HG02759 (cell line): ENCODE measurements around the gene PRM2.
"Not testable (repeated sequence)": the region's sequence is repeated elsewhere in the genome, so short reads cannot be mapped to it uniquely, and the experiment has no call there.

Experiments
- ATAC-seq: cut with Tn5 transposase; IDR thresholded peaks from one replicate; pipeline ENCODE4 v1.9.1; 2021; ENCODE audit warnings: mild to moderate bottlenecking, moderate library complexity; ENCODE audit not compliant: unreplicated experiment

Gene PRM2

DNA sequence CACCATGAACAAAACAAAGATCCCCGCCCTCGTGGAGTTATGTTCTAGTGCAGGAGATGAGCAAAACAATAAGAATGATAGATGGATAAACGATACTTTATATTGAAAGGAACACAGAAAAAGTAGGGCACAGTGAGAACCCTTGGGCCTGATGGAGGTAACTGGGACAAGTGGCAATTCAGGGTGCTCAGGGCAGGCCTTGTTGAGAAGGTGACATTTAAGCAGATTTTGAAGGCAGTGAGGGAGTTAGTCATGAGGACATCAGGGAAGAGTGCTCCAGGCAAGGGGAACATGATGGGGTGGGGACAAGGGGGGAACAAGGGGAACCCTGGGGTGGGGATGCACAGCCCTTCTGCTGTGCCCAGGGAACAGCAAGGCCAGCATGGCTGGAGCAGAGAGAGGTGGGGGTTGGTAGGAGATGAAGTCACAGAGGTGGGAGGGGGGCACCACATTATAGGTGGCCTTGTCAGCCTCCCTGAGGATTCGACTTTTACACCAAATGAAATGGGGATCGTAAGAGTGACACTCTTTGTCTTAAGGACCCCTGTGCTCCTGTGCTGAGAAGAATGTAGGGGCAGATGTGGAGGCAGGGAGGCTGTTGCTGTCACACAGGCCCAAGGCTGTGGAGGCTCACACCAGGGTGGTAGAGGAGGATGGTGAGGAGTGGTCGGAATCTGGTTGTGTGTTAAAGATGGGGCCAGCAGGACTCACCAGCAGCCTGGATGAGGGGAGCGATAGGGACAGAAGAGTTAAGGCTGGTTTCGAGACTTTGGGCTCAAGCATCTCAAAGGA lies 14.0 kb upstream of the PRM2 start:
- no peak for ATAC-seq

DNA sequence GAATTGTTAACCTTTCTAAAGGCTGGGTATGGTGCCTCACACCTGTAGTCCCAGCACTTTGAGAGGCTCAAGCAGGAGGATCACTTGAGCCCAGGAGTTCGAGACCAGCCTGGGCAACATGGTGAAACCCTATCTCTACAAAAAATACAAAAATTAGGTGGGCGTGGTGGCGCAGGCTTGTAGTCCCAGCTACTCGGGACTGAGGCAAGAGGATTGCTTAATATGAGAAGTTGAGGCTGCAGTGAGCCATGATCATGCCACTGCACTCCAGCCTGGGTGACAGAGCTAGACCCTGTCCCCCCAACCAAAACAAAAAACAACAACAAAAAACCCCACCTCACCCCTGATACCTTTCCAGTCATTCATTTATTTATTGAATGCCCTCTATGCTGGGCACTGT lies 13.4 kb upstream of the PRM2 start:
- not testable (repeated sequence) for ATAC-seq

DNA sequence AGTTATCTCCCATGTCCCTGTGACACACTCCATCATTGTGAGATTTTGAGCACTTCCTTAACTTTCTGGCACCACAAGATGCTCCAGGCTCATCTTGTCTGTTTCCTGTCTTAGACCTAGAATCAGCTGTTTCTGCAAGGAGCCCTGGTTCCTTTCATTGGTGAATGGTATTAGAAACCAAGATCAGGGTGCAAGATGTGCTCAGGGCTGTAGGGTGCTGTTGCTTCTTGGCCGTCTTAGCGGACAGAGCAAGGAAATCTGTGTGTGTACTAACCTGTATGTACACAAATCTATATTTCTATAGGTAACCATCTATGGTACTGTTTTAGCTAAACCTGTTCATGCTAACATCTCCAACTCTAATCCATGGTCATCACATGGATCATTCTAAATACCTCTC lies 12.9 kb upstream of the PRM2 start:
- ATAC-seq: no peak

DNA sequence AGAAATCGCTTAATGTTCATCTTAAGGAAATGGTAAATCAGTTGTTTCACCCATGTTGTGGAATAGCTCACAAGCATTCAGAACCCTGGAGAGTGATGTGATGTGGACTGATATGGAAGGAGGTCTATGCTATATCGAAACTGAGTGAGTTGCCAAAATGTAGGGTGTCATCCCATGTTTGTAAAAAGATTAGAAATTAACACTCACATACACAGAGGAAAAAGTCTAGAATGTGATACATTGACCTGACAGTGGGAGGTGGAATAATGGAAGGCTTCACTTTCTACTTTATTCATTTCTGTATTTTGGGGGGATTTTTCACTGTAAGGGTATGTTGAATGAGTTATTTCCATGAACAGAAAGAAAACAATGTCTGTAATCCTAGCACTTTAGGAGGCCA lies 9.6 kb upstream of the PRM2 start:
- no peak for ATAC-seq

DNA sequence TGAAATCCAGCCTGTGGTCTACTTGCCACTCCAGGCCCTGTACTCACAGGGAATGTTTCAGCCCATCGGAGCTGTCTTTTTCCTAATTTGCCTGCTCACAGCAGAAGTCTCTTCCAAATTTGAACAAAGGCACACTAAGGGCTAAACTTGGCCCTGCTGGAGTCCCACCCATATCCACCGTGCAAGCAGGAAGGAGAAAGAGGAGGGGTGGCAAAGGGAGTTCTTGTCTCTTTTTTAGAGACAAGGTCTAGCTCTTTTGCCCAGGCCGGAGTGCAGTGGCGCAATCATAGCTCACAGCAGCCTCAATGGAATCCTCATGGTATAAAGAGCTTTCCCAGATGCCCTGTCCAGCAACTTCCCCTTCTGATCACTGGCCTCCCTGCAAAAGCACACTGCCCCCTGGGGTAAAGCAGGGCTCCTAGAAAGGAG lies 7.6 kb upstream of the PRM2 start:
- ATAC-seq: no peak

DNA sequence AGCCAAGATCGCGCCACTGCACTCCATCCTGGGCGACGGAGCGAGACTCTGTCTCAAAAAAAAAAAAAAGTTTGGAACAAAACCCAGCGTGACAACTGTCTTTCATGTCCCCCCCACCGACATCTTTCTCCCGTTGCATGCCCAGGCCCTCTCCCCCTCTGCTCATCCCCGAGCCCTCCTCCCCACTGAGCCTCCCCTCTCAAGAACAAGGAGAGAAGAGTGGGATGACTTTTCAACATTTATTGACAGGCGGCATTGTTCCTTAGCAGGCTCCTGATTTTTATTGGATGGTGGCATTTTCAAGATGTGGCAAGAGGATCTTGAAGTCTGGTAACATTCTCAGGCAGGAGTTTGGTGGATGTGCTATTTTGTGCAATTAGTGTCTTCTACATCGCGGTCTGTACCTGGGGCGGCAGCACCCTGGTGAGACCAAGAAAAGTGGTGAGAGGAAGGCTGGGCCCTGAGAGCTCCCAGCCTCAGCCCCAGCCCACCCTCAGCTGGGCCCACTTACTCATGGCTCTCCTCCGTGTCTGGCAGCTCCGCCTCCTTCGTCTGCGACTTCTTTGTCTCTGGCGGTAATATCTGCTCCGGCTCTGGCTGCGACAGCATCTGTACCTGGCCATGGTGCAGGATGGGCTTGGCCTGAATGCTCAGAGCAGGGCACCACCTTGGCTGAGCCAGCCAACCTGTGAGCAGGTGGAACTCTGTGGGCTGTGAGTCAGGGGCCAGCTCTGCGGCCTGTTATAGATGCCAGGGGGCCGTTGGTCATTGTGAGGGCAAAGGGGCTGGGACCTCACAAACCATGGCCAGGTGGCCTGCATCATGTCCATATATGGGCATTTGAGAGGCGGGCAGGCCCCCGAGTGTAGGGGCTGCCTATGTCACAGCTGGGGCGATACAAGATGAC lies 4.6 kb upstream of the PRM2 start, which contains the start of gene PRM1:
Gene PRM1 (minus strand): TSS at position 715 of the 907 bp plus-strand sequence. CDS start 92 bp downstream, at position 623.
- ATAC-seq: no peak

DNA sequence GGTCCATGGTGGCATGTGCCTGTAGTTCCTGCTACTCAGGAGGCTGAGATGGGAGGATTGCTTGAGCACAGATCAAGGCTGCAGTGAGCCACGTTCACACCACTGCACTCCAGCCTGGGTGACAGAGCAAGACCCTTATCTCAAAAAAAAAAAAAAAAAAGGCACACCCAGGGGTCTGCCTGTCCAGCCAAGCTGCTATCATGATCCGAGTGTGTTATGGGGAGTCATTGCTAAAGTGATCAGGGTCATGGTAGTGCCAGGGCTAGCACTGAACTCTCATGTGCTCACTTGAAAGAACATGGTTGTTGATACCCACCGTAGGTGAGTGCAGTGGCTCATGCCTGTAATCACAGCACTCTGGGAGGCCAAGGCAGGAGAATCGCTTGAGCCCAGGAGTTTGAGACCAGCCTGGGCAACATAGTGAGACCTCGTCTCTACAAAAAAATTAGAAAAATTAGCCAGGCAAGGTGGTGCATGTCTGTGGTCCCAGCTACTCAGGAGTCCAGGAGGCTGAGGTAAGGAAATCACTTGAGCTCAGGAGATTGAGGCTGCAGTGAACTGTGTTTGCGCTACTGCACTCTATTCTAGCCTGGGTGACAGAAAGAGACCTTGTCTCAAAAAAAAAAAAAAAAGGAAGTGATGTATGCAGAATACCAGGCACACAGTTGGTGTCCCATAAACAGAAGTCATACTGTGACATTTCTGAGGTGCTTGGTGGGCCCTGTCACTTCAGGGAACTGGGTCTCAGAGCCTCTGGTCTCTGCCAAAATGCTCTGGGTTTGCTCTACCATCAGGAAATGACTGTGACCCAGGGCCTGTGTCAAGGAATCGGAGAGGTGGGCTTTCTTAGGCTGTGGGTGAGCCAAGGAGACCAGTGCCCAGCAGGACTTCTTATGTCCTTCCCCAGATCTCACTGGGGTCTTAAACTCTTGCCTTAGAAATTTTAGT lies 2.7 kb upstream of the PRM2 start:
- no peak for ATAC-seq

DNA sequence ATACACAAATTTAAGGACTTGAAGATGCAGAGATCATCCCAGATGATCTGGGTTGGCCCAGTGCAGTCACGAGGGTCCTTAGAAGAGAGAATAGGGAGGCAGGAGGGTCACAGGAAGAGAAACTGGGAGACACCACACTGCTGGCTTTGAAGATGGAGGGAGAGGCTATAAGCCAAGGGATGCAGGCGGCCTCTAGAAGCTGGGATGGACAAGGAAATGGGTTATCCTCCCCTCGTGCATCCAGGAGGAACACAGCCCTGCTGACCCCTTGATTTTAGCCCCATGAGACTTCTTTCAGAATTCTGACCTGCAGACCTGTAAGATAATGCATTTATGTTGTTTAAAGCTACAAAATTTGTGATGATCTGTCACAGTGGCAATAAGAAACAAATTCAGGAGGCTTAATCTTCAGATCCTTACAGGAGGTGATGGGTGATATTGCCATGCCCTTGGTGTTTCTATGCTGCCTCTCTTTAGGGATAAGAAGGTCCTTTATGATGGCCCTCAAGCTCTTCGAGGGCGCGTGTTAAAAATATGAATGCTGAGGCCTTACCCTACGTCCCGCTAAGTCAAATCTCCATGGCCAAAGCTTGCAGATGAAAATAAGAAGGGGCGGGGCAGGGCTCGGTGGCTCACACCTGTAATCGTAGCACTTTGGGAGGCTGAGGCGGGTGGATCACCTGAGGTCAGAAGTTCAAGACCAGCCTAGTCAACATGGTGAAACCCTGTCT lies 1.5 kb upstream of the PRM2 start:
- ATAC-seq: no peak

DNA sequence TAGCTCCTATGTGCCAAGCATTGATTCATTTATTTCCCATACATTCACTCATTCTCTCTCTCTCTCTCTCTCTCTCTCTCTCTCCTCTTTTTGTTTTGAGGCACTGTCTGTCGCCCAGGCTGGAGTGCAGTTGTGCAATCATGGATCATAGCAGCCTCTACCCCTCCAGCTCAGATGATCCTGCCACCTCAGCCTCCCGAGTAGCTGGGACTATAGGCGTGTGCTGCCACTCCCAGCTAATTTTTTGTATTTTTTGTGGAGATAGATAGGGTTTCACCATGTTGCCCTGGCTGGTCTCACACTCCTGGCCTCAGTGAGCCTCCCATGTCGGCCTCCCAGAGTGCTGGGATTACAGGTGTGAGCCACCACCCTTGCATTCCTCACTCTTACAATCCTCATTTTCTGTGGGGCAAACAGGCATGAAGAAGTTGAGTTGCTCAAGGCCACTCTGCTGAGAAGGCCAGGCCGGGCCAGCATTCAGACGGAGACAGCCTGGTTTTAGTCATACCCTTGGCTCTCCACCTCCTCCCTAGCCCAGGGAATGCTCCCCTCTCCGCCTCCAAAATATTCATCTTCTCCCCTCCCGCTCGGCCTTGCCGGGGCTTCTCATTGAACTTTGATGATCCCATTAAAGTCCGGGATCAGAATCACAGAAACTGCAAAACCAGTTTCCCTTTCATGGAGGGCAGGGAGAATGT lies 765 bp upstream of the PRM2 start:
- ATAC-seq: no peak

DNA sequence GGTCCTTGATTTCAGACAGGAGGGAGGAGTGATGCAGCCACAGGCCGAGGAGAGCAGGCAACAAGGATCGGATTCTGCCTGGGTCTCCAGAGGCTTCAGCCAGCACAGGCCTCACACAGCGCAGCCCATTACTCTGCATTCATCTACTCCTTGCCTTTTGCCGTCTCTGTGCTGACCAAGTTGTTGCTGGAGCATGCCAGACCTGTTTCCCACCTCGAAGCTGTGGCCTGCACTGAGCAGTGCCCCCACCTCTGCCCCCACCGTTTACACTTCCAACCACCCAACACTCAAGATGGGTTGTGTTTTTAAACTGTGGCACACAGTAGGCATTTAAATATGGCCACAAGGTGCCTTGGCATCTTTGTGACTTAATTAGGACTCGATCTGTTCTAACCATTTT lies 1.3 kb downstream of the PRM2 start:
- ATAC-seq: no peak

DNA sequence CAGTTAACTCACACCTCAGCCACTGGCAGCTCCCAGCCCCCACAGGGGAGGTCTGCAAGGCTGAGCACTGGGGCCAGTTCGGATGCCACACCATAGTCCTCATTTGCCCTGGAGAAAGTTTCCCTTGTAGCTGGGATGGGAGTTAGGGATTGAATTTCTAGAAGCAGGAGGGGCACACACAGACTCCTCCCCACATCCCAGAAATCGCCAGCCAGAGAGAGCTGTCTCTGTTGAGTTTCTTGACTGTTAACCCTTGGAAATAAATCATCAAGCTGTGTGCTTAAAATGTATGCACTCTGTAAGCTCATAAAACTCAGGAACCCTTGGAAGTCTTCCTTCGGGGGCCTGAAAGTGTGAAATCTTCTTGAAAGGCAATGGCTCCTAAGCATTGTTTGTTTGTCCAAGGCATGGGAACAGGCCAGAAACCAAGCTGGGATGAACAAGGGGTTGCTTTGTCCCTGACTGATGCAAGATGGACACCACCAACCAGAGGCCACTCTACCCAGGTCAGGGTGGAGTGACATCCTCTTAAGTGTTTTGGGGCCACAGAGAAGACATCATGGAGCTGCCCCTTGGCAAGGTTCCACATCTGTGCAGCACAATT lies 2.5 kb downstream of the PRM2 start:
- ATAC-seq: no peak

DNA sequence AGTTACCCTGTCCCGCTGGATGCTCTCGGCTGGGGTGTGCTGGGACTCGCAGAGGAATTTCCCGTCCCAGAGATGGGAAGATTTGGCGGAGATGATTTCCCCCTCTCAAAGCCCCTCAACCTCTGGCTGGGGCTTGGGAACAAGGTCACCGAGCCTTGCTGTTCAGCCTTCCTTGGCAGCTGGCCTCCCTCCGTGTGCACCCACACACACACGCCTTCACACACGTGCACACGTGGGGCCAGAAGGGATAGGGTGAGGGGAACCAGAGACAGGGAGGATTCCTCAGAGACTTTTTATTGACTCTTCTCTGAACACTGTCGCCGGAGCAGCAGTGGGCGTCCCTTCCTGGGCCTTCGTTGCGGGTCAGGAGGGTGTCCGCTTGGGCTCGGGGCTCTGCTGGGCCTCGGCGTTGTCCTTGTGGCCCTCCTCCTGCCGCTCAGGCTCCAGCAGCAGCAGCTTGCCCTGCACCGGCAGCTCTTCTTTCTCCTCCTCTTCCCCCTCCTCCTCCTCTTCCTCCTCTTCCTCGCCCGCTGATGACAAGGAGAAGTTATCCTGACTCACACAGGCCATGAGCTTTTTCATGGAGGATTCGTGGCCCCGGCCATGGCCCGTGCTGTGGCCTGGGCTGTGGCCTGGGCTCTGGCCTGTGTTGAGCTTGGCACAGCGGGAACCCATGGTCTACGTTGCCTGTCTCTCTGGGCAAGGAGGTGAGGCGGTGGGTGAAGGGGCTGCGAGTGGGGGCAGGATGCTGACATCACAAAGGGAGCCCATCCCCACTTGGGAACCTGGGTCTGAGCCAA lies 3.2 kb downstream of the PRM2 start, which contains the start of gene PRM3:
Gene PRM3 (minus strand): TSS at position 709 of the 800 bp plus-strand sequence. CDS start 34 bp downstream, at position 675.
- no peak for ATAC-seq

DNA sequence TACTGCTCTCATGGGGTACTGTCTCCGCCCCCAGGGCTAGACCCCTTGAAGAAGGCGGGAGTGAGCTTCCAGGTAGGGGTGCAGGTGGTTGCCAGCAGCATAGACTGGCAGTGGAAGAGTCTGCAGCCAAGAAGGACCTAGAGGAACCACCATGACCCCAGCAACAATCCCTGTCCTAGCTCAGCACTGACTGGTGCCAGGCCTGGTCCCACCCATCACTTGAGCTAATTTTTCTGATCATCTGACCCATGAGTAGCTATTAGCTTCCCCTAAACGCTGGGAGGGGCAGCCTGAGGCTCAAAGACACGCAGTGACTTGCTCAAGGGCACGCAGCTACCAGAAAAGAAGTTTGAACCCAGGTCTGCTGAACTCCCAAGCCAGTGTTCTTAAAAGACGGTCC lies 3.8 kb downstream of the PRM2 start:
- no peak for ATAC-seq

DNA sequence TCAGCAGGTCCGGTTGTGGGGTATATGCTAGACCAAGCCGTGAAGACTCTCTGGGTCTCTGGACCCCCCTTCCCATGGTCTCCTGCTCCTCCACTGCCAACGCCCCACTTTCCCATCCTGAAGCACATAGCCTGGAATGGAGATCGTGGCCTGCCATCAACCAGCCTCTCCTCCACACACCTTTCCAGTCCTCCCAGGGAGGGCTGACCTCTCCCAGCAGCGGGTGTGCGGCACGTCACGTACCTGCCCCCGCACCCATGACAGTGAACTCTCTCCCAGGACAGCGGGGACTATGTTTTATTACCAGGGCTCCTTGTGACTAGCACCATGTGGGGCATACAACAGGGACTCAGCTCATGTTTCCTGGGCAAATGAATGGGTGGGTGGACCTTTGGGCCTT lies 4.7 kb downstream of the PRM2 start:
- ATAC-seq: no peak

DNA sequence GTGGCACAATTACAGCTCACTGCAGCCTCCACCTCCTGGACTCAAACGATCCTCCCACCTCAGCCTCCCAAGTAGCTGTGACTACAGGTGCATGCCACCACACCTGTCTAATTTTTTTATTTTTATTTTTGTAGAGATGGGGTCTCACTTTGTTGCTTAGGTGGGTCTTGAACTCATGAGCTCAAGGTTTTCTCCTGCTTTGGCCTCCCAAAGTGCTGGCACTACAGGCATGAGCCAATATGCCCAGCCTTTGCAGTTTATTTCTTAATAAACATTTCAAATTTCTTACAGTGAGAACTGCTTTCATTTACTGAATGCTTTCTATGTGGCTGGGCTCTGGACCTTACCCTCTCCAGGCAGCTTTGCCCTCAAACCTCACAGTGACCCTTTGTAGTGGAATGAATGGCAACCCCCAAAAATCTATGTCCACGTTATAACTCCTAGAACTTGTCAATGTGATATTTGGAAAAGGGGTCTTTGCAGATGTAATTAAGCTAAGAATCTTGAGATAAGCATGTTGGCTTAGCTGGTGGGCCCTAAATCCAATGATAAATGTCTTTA lies 5.6 kb downstream of the PRM2 start:
- ATAC-seq: no peak

DNA sequence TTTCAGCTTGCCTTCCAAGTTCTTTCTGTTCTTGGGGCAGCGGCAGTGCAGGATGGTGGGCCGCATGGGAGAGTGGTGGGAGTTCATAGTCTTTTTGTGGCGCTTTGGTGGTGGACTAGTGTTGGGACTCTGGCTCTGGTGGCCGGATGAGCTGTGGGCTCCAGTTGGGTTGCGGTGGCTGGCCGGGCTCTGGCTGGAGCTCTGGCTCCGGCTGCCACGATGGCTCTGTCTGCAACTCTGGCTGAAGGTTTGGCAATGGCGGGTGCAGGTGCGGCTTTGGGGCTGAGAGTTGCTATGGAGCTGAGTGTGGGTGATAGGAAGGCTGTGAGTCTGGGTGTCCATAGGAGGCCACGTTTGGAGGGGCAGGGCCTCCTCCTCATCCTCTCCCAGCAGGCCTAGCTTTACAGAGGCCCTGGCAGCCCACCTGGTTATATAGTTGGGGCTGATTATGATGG lies 7.3 kb downstream of the PRM2 start, which contains the start of gene TNP2:
Gene TNP2 (minus strand): TSS at position 405 of the 455 bp plus-strand sequence. CDS start 63 bp downstream, at position 342.
- no peak for ATAC-seq

DNA sequence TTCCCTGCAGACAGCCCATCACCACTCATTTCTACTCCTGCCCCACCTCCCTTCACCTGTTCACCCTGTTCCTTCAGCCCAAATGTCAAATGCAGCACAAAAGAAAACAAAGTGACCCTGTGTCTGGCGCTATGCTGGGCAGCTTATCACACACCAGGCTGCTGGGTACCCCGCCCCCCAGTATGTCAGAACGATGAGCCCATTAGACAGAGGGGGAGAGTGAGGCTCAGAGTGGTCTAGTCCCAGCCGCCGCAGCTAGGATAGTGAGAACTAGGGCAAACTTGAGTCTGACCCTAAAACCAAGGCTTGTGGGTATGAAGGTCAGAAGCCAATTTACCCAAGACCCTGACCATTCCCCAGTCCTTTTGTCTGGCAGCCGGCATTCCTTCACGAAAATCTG lies 11.2 kb downstream of the PRM2 start:
- ATAC-seq: no peak
